HEK293 (cell line): Measurements from ENCODE around the gene NCR3LG1.

Source experiments
- CTCF ChIA-PET: fragments of 350-600 bp; formaldehyde crosslinking; extraction: SDS; loops from one replicate; lab custom pipeline; 2021; ENCODE audit warnings: antibody characterized with exemption; lab: Yijun Ruan, JAX
- POLR2A ChIA-PET: fragments of 300-600 bp; formaldehyde crosslinking; extraction: SDS; loops from one replicate; lab custom pipeline; 2020; ENCODE audit warnings: antibody characterized with exemption, inconsistent platforms; lab: Yijun Ruan, JAX
- H3K27ac ChIP-seq: fragments of 200-500 bp; sonication (Bioruptor generic); 2 replicates; pipeline ENCODE4 v1.5.1; 2014; ENCODE audit warnings: low read depth, low read length, control low read depth, inconsistent platforms; ENCODE audit errors: extremely low read depth
- H3K36me3 ChIP-seq, 2 experiments: fragments of 200-500 bp in 1 of 2; sonication (Bioruptor generic) in 1 of 2; 1 replicate in 1 of 2; 2 replicates in 1 of 2; pipeline ENCODE4 v1.5.1; 2014 to 2017; ENCODE audit warnings: inconsistent platforms in 2 of 2, low read length in 2 of 2; ENCODE audit not compliant: control insufficient read depth in 2 of 2, insufficient read depth in 1 of 2
- H3K4me1 ChIP-seq: fragments of 200-500 bp; sonication (Bioruptor generic); 2 replicates; pipeline ENCODE4 v1.5.1; 2014; ENCODE audit warnings: mild to moderate bottlenecking, low read length, inconsistent platforms; ENCODE audit not compliant: control insufficient read depth, insufficient read depth
- H3K4me3 ChIP-seq: 2 replicates; pipeline ENCODE4 v1.5.1; 2011; ENCODE audit warnings: low read depth, mild to moderate bottlenecking, control low read depth, low read length, moderate library complexity
- H3K9me3 ChIP-seq: fragments of 200-500 bp; sonication (Bioruptor generic); 2 replicates; pipeline ENCODE4 v1.5.1; 2014; ENCODE audit warnings: low read depth, low read length, inconsistent platforms; ENCODE audit not compliant: control insufficient read depth, insufficient read depth
- BCL11B ChIP-seq: fragments of 450-650 bp; formaldehyde crosslinking; IDR thresholded peaks from 2 replicates; pipeline ENCODE4 v1.5.1; 2016; ENCODE audit warnings: low read depth, missing biosample characterization, missing genetic modification characterization
- GFI1B ChIP-seq: fragments of 450-650 bp; formaldehyde crosslinking; IDR thresholded peaks from 2 replicates; pipeline ENCODE4 v1.5.1; 2016; ENCODE audit warnings: missing biosample characterization, missing genetic modification characterization
- GLIS2 ChIP-seq: fragments of 450-650 bp; formaldehyde crosslinking; IDR thresholded peaks from 2 replicates; pipeline ENCODE4 v1.5.1; 2016; ENCODE audit warnings: missing biosample characterization, missing genetic modification characterization
- OSR2 ChIP-seq: fragments of 450-650 bp; formaldehyde crosslinking; IDR thresholded peaks from 2 replicates; pipeline ENCODE4 v1.5.1; 2016; ENCODE audit warnings: missing biosample characterization, missing genetic modification characterization
- OVOL3 ChIP-seq: fragments of 450-650 bp; formaldehyde crosslinking; IDR thresholded peaks from 2 replicates; pipeline ENCODE4 v1.5.1; 2016; ENCODE audit warnings: missing biosample characterization, missing genetic modification characterization
- SP2 ChIP-seq: fragments of 450-650 bp; formaldehyde crosslinking; IDR thresholded peaks from 2 replicates; pipeline ENCODE4 v1.5.1; 2016; ENCODE audit warnings: missing biosample characterization, missing genetic modification characterization
- TRIM28 ChIP-seq: IDR thresholded peaks from 2 replicates; pipeline ENCODE4 v1.6.1; 2011; ENCODE audit warnings: low read length, control low read depth, borderline replicate concordance
- ZBTB8A ChIP-seq: fragments of 450-650 bp; formaldehyde crosslinking; IDR thresholded peaks from 2 replicates; pipeline ENCODE4 v1.5.1; 2016; ENCODE audit warnings: missing biosample characterization, missing genetic modification characterization
- ZFP3 ChIP-seq: fragments of 450-650 bp; formaldehyde crosslinking; IDR thresholded peaks from 2 replicates; pipeline ENCODE4 v1.5.1; 2016; ENCODE audit warnings: low read depth, missing biosample characterization, missing genetic modification characterization
- ZFP37 ChIP-seq: fragments of 450-650 bp; formaldehyde crosslinking; IDR thresholded peaks from 2 replicates; pipeline ENCODE4 v1.5.1; 2016; ENCODE audit warnings: missing biosample characterization, missing genetic modification characterization
- ZNF155 ChIP-seq: fragments of 450-650 bp; formaldehyde crosslinking; IDR thresholded peaks from 2 replicates; pipeline ENCODE4 v1.5.1; 2016; ENCODE audit warnings: missing biosample characterization, missing genetic modification characterization
- ZNF2 ChIP-seq: fragments of 450-650 bp; formaldehyde crosslinking; IDR thresholded peaks from 2 replicates; pipeline ENCODE4 v1.5.1; 2016; ENCODE audit warnings: missing biosample characterization, missing genetic modification characterization
- ZNF221 ChIP-seq: fragments of 450-650 bp; formaldehyde crosslinking; IDR thresholded peaks from 2 replicates; pipeline ENCODE4 v1.5.1; 2017; ENCODE audit warnings: missing biosample characterization, missing genetic modification characterization, borderline replicate concordance
- ZNF292 ChIP-seq: fragments of 450-650 bp; formaldehyde crosslinking; IDR thresholded peaks from 2 replicates; pipeline ENCODE4 v1.5.1; 2016; ENCODE audit warnings: low read depth, missing biosample characterization, missing genetic modification characterization, borderline replicate concordance
- ZNF335 ChIP-seq: fragments of 450-650 bp; formaldehyde crosslinking; conservative IDR thresholded peaks from 2 replicates; pipeline ENCODE4 v1.5.1; 2016; ENCODE audit warnings: missing biosample characterization, missing genetic modification characterization
- ZNF394 ChIP-seq: fragments of 450-650 bp; formaldehyde crosslinking; IDR thresholded peaks from 2 replicates; pipeline ENCODE4 v1.5.1; 2016; ENCODE audit warnings: missing biosample characterization, missing genetic modification characterization, mild to moderate bottlenecking, moderate library complexity, borderline replicate concordance
- ZNF571 ChIP-seq: fragments of 450-650 bp; formaldehyde crosslinking; IDR thresholded peaks from 2 replicates; pipeline ENCODE4 v1.5.0; 2017; ENCODE audit warnings: missing biosample characterization, missing genetic modification characterization
- ZNF670 ChIP-seq: fragments of 450-650 bp; formaldehyde crosslinking; IDR thresholded peaks from 2 replicates; pipeline ENCODE4 v1.5.1; 2016; ENCODE audit warnings: missing biosample characterization, missing genetic modification characterization, low read depth
- ZNF677 ChIP-seq: fragments of 450-650 bp; IDR thresholded peaks from 2 replicates; pipeline ENCODE4 v1.5.0; 2018; ENCODE audit warnings: missing biosample characterization, mild to moderate bottlenecking, missing genetic modification characterization, moderate library complexity
- ZNF747 ChIP-seq: fragments of 450-650 bp; formaldehyde crosslinking; IDR thresholded peaks from 2 replicates; pipeline ENCODE4 v1.5.1; 2016; ENCODE audit warnings: missing biosample characterization, missing genetic modification characterization
- ZNF777 ChIP-seq: fragments of 450-650 bp; formaldehyde crosslinking; IDR thresholded peaks from 2 replicates; pipeline ENCODE4 v1.5.1; 2017; ENCODE audit warnings: missing biosample characterization, missing genetic modification characterization, borderline replicate concordance
- ZNF843 ChIP-seq: fragments of 450-650 bp; formaldehyde crosslinking; IDR thresholded peaks from 2 replicates; pipeline ENCODE4 v1.5.1; 2016; ENCODE audit warnings: missing biosample characterization, missing genetic modification characterization
- TF ChIP-seq, protein P1 (sequence below): fragments of 450-650 bp; formaldehyde crosslinking; optimal IDR thresholded peaks from 2 replicates; pipeline ENCODE3; 2016; ENCODE audit warnings: missing biosample characterization, mild to moderate bottlenecking, missing genetic modification characterization
- TF ChIP-seq, protein P2 (sequence below): IDR thresholded peaks from 2 replicates; pipeline ENCODE4 v1.6.1; 2011; ENCODE audit warnings: mild to moderate bottlenecking, low read depth, low read length, borderline replicate concordance
- TF ChIP-seq, protein P3 (sequence below): fragments of 450-650 bp; IDR thresholded peaks from 2 replicates; pipeline ENCODE4 v1.5.1; 2018; ENCODE audit warnings: missing biosample characterization, mild to moderate bottlenecking, missing genetic modification characterization
- TF ChIP-seq, protein P4 (sequence below): fragments of 450-650 bp; formaldehyde crosslinking; IDR thresholded peaks from 2 replicates; pipeline ENCODE4 v1.5.1; 2016; ENCODE audit warnings: missing biosample characterization, missing genetic modification characterization
- TF ChIP-seq, protein P5 (sequence below): fragments of 450-650 bp; formaldehyde crosslinking; IDR thresholded peaks from 2 replicates; pipeline ENCODE4 v1.5.1; 2016; ENCODE audit warnings: missing biosample characterization, missing genetic modification characterization

The NCR3LG1 gene

DNA sequence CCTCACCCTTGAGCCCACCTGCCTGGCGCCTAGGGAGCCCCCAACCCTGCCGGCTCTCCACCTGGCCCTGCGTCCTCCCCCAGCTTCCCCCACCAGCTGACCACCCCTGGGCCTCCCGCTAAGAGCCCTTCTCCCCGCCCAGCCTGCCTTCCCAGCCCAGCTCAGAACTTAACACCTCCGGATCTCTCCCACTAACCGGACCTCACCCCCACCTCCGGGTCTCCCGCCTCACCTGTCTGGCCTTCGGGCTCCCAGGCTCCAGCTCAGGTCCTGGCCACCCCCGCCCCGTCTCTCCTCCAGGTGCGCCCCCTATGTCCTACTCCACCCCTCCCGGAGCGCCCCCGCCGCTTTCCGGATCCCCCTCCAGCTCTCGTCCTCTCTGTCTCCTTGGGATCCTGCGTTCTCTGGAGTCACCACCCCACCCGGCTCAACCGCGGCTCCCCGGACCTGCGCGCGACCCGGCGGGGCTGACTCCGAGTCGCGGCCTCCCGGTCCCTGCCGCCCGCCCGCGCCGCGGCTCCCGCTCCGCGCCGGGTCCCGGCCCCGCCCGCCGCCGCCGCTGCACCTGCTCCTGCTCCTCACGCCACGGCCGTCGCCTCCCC, 37.1 kb downstream of the NCR3LG1 start, which contains the start of gene KCNJ11 (continued):
- TF ChIP-seq, protein P1, sequence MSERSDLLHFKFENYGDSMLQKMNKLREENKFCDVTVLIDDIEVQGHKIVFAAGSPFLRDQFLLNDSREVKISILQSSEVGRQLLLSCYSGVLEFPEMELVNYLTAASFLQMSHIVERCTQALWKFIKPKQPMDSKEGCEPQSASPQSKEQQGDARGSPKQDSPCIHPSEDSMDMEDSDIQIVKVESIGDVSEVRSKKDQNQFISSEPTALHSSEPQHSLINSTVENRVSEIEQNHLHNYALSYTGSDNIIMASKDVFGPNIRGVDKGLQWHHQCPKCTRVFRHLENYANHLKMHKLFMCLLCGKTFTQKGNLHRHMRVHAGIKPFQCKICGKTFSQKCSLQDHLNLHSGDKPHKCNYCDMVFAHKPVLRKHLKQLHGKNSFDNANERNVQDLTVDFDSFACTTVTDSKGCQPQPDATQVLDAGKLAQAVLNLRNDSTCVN (tag by site-specific recombination), result peak; percentile 49
- TF ChIP-seq ZNF843 (tag by site-specific recombination) (no peak), TRIM28 (no peak), ZNF221 (no peak), BCL11B (tag by site-specific recombination) (no peak), ZFP3 (tag by site-specific recombination) (no peak), ZFP37 (no peak), ZNF394 (tag by site-specific recombination) (no peak), ZNF747 (tag by site-specific recombination) (no peak), ZNF677 (no peak), OSR2 (tag by site-specific recombination) (no peak), GLIS2 (tag by site-specific recombination) (peak; percentile 82), GFI1B (tag by site-specific recombination) (no peak), ZNF335 (tag by site-specific recombination) (peak; percentile 11; the same call in 1 of the 2 replicates), ZNF571 (tag by site-specific recombination) (no peak), ZNF155 (no peak), OVOL3 (tag by site-specific recombination) (no peak), ZNF670 (tag by site-specific recombination) (no peak), ZNF292 (tag by site-specific recombination) (no peak), ZNF2 (tag by site-specific recombination) (no peak), SP2 (tag by site-specific recombination) (peak; percentile 11; the same call in 1 of the 2 replicates)
- TF ChIP-seq, protein P2, sequence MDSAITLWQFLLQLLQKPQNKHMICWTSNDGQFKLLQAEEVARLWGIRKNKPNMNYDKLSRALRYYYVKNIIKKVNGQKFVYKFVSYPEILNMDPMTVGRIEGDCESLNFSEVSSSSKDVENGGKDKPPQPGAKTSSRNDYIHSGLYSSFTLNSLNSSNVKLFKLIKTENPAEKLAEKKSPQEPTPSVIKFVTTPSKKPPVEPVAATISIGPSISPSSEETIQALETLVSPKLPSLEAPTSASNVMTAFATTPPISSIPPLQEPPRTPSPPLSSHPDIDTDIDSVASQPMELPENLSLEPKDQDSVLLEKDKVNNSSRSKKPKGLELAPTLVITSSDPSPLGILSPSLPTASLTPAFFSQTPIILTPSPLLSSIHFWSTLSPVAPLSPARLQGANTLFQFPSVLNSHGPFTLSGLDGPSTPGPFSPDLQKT, result no peak
- TF ChIP-seq, protein P3, sequence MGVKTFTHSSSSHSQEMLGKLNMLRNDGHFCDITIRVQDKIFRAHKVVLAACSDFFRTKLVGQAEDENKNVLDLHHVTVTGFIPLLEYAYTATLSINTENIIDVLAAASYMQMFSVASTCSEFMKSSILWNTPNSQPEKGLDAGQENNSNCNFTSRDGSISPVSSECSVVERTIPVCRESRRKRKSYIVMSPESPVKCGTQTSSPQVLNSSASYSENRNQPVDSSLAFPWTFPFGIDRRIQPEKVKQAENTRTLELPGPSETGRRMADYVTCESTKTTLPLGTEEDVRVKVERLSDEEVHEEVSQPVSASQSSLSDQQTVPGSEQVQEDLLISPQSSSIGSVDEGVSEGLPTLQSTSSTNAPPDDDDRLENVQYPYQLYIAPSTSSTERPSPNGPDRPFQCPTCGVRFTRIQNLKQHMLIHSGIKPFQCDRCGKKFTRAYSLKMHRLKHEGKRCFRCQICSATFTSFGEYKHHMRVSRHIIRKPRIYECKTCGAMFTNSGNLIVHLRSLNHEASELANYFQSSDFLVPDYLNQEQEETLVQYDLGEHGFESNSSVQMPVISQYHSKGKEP (tag by site-specific recombination), result no peak

DNA sequence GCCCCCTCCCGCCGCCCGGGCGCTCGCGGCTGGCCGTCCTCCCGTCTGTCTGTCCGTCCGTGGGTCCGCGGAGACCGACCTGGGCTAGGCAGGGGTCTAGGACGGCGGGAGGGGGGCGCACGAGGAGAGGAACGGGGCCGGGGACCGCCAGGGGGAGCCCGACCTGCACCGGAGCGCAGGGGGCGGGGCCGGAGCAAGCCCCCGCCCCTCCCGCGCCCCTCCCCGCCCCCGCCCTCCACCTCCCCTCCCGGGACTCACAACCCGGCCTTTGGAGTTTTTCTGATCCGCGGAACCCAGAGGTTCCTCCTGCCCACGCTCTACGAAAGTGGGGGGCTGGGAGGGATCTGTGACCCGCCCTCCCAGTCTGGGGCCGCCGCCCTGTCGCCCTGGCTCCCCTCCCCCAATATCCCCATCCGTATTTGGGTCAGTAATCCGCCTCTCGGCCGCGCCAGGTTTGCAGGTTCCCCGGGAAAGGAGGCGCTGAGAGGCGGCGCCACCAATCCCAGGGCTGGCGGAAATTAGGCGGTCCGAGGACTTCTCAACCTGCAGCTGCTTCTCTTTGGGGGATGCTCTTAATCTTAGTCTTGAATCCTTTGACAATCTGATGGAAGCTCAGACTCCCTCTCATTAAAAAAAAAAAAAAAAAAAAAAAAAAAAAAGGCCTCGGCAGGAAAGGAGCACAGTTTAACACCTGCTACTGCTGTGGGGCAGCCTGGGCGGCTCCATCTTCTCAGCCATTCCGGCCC, 37.8 kb downstream of the NCR3LG1 start:
- ChIA-PET CTCF (interaction anchor here (0.6 to 12.3 kb wide), 26 partner anchors 9 to 1244 kb away, joined by 3 to 318 read pairs (median 4); partner anchors contain the start of gene ABCC8), POLR2A (interaction anchor here (1.0 to 1.2 kb wide), 2 partner anchors 36 to 104 kb away, joined by 3 to 4 read pairs; no protein-coding TSS in a partner anchor)
- Histone ChIP-seq H3K27ac (peak overlapping the region; percentile 56; the same call in 1 of the 2 replicates), H3K36me3 (peaks cover 0 to 8% of the 10 kb centered on the region in 2 experiments; a peak in 1 of 3 replicates), H3K9me3 (no peaks in the 10 kb centered on the region), H3K4me3 (peak overlapping the region; percentile 65), H3K4me1 (no peaks in the 10 kb centered on the region)
- no peak for TF ChIP-seq ZNF777
- peak; percentile 24; the same call in 1 of the 2 replicates for TF ChIP-seq ZBTB8A
- no peak for TF ChIP-seq OSR2 (tag by site-specific recombination)
- TF ChIP-seq, protein P4, sequence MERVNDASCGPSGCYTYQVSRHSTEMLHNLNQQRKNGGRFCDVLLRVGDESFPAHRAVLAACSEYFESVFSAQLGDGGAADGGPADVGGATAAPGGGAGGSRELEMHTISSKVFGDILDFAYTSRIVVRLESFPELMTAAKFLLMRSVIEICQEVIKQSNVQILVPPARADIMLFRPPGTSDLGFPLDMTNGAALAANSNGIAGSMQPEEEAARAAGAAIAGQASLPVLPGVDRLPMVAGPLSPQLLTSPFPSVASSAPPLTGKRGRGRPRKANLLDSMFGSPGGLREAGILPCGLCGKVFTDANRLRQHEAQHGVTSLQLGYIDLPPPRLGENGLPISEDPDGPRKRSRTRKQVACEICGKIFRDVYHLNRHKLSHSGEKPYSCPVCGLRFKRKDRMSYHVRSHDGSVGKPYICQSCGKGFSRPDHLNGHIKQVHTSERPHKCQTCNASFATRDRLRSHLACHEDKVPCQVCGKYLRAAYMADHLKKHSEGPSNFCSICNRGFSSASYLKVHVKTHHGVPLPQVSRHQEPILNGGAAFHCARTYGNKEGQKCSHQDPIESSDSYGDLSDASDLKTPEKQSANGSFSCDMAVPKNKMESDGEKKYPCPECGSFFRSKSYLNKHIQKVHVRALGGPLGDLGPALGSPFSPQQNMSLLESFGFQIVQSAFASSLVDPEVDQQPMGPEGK (tag by site-specific recombination), result peak; percentile 55; the same call in 1 of the 2 replicates
- TF ChIP-seq, protein P5, sequence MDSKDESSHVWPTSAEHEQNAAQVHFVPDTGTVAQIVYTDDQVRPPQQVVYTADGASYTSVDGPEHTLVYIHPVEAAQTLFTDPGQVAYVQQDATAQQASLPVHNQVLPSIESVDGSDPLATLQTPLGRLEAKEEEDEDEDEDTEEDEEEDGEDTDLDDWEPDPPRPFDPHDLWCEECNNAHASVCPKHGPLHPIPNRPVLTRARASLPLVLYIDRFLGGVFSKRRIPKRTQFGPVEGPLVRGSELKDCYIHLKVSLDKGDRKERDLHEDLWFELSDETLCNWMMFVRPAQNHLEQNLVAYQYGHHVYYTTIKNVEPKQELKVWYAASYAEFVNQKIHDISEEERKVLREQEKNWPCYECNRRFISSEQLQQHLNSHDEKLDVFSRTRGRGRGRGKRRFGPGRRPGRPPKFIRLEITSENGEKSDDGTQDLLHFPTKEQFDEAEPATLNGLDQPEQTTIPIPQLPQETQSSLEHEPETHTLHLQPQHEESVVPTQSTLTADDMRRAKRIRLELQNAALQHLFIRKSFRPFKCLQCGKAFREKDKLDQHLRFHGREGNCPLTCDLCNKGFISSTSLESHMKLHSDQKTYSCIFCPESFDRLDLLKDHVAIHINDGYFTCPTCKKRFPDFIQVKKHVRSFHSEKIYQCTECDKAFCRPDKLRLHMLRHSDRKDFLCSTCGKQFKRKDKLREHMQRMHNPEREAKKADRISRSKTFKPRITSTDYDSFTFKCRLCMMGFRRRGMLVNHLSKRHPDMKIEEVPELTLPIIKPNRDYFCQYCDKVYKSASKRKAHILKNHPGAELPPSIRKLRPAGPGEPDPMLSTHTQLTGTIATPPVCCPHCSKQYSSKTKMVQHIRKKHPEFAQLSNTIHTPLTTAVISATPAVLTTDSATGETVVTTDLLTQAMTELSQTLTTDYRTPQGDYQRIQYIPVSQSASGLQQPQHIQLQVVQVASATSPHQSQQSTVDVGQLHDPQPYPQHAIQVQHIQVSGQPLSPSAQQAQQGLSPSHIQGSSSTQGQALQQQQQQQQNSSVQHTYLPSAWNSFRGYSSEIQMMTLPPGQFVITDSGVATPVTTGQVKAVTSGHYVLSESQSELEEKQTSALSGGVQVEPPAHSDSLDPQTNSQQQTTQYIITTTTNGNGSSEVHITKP (tag by site-specific recombination), result peak; percentile 90
- peak; percentile 56 for TF ChIP-seq SP2 (tag by site-specific recombination)
